Gastroesophageal sphincter (tissue), 4 donors: Measurements from ENCODE around the gene KDM4C. TPM values are rescaled to one million over a fixed set of nuclear protein-coding genes. Genes with fewer than 3 reads are reported as not detected.

ENCODE experiments used
- ATAC-seq: fragments of 150-250 bp; one replicate; pipeline ENCODE4 v1.9.1; 2016; ENCODE audit warnings: mild to moderate bottlenecking, moderate library complexity
- H3K27ac ChIP-seq, 4 donors: fragments of 200-600 bp; sonication (generic) in 3 of 4; 1 replicate in 3 of 4; 2 replicates in 1 of 4; pipeline ENCODE4 v1.5.1; 2016 to 2019
- H3K27me3 ChIP-seq: fragments of 200-600 bp; sonication (generic); one replicate; pipeline ENCODE4 v1.5.1; 2019
- H3K36me3 ChIP-seq, 2 donors: fragments of 200-600 bp; sonication (generic); one replicate each; pipeline ENCODE4 v1.5.1; 2019; ENCODE audit warnings: control low read depth in 1 of 2
- H3K4me1 ChIP-seq, 3 donors: fragments of 200-600 bp; sonication (generic); 1 replicate in 2 of 3; 2 replicates in 1 of 3; pipeline ENCODE4 v1.5.1; 2016 to 2019; ENCODE audit warnings: control low read depth in 2 of 3
- H3K4me3 ChIP-seq, 2 donors: fragments of 200-600 bp; sonication (generic); one replicate each; pipeline ENCODE4 v1.5.1; 2019; ENCODE audit warnings: mild to moderate bottlenecking in 1 of 2, moderate library complexity in 1 of 2
- H3K9me3 ChIP-seq, 3 donors: fragments of 200-600 bp; sonication (generic); one replicate each; pipeline ENCODE4 v1.5.1; 2017 to 2019; ENCODE audit warnings: control low read depth in 2 of 3
- EP300 ChIP-seq: sonication (generic); formaldehyde crosslinking; IDR thresholded peaks from one replicate; pipeline ENCODE4 v1.6.1; 2017; ENCODE audit warnings: antibody characterized with exemption, mild to moderate bottlenecking
- POLR2A ChIP-seq, 2 donors: fragments of 450-650 bp; IDR thresholded peaks; one replicate each; pipeline ENCODE4 v1.6.1; 2017; ENCODE audit warnings: antibody characterized with exemption in 2 of 2, mild to moderate bottlenecking in 2 of 2, moderate library complexity in 1 of 2
- POLR2AphosphoS5 ChIP-seq: sonication (generic); formaldehyde crosslinking; IDR thresholded peaks from one replicate; pipeline ENCODE4 v1.6.1; 2017; ENCODE audit warnings: antibody characterized with exemption
- WGBS, 2 donors: methylation state at CpG; one replicate each; pipeline ENCODE4 v1.1.5; 2018; ENCODE audit warnings: low coverage in 1 of 2; 5-methylcytosine and 5-hydroxymethylcytosine counted together
- total RNA-seq, 4 donors: library from RNA; depleted of rRNA; stranded (reverse); fragments of >200 nt; gene quantifications; one replicate each; pipeline ENCODE4 v1.1.0, GENCODE V29; 2016
- TF ChIP-seq, protein P1 (sequence below), 4 experiments: fragments of 200-600 bp in 2 of 4; fragments of 450-650 bp in 2 of 4; sonication (generic) in 1 of 4; IDR thresholded peaks; one replicate each; pipeline ENCODE4 v1.5.1; 2017 to 2019; ENCODE audit warnings: antibody characterized with exemption in 4 of 4, mild to moderate bottlenecking in 2 of 4, moderate library complexity in 2 of 4

Gene KDM4C
- total RNA-seq, 4 donors from 2014 or later, result 17.7 to 65.2 (median 29.5) TPM

DNA sequence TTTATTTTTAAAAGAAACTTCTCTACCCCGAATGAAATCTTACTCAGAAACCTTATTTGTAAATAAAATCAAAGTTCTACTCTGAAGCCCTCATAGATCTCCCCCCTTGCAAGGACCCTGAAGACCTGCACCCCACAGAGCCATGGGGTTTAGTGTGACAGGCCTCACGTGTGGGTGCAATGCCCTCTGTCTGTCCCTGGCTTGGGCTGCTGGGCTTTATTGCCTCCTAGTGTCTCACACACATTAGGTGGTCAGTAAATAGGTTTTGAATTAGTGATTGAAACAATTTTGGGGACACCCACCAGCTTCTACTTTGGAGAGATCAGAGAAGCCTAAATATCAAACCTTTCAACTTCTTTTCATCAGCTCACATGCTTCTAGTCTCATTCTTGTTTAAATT, 403.7 kb downstream of the KDM4C start:
- 63% methylated on average over 2 of the region's 2 CpGs; no CpG with 5 or more reads in 1 of the 2 donors for WGBS, 2 donors
- H3K27ac ChIP-seq, result no peak overlapping the region
- no peaks in the 10 kb centered on the region for H3K27me3 ChIP-seq

DNA sequence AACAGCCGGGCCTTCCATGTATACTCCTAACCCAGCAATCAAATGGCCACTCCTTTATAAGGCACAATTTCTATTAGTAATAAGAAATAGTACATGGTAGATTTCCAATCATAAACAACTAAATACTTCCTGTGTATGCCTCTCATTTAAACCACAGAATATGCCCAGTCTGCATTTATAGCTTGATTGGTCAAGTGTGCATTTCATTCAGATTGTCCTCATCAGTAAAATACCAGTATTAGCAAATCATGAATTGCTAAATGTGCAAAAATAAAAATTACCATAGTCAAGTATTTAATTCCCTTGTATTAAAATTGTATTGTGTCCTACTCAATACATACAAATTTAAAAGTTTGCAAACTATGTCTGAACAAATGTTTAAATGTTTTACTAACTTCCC, 406.2 kb downstream of the KDM4C start:
- ATAC-seq, result no peak
- no peaks in the 10 kb centered on the region for H3K27me3 ChIP-seq
- WGBS, 2 donors, result 0 to 63% methylated on average over 1 of the region's 1 CpG
- peaks cover 0 to 25% of the 10 kb centered on the region in 2 donors for H3K36me3 ChIP-seq
- no peaks in the 10 kb centered on the region for H3K4me1 ChIP-seq
- no peaks in the 10 kb centered on the region for H3K9me3 ChIP-seq
- no peak for TF ChIP-seq EP300
- TF ChIP-seq, protein P1, sequence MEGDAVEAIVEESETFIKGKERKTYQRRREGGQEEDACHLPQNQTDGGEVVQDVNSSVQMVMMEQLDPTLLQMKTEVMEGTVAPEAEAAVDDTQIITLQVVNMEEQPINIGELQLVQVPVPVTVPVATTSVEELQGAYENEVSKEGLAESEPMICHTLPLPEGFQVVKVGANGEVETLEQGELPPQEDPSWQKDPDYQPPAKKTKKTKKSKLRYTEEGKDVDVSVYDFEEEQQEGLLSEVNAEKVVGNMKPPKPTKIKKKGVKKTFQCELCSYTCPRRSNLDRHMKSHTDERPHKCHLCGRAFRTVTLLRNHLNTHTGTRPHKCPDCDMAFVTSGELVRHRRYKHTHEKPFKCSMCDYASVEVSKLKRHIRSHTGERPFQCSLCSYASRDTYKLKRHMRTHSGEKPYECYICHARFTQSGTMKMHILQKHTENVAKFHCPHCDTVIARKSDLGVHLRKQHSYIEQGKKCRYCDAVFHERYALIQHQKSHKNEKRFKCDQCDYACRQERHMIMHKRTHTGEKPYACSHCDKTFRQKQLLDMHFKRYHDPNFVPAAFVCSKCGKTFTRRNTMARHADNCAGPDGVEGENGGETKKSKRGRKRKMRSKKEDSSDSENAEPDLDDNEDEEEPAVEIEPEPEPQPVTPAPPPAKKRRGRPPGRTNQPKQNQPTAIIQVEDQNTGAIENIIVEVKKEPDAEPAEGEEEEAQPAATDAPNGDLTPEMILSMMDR (IDR thresholded peaks at IDR 0.05), result no peak
- TF ChIP-seq POLR2AphosphoS5, result no peak
- no peak overlapping the region for H3K4me3 ChIP-seq
- no peak overlapping the region for H3K27ac ChIP-seq

More for the DNA sequence above, 403.7 kb downstream of the KDM4C start:
- Histone ChIP-seq H3K4me1 (no peaks in the 10 kb centered on the region), H3K9me3 (no peaks in the 10 kb centered on the region), H3K4me3 (no peak overlapping the region), H3K36me3 (peaks cover 0 to 22% of the 10 kb centered on the region in 2 donors)
- no peak for ATAC-seq
- TF ChIP-seq EP300 (no peak), POLR2AphosphoS5 (no peak), POLR2A (IDR thresholded peaks at IDR 0.05) (no peak)
- TF ChIP-seq, protein P1 (IDR thresholded peaks at IDR 0.05), result no peak

DNA sequence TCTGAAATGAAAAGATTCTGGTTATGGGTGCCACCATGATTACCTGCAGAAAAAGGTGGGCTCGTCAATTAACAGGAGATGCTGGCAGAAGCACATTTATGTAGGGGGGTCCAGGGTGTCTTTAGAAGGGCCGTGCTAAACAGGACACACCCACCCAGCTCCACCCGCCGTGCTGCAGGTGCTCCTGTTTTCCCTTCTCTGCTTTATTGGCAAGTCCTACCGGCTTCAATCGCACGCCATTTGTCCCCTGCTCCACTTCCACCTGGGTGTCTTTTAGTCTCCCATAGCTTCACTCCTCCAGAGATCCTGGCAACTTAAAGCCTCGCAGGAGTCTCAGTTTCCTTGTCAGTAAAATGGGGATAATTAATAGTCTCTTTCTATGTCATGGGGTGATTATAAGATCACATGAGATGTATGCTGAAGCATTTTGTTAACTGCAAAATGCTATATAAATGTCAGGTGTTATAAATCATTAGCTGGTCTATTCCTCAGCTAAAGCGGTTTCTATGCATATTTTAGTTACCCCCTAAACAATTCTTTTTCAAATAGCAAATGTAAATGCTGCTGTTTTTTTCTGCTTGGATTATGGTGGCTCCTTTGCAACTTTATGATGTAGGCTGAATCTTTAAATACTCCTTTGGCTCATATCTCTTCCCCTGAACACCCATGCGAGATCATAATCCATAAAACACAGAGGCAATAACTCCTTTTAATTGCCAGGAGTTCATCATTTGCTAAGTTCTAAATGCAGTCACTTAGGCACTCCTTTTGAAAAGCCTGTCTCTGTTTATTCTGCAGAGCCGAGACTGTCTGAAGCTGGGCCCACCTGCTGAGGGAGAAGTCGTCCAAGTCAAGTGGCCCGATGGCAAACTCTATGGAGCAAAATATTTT, 406.9 kb downstream of the KDM4C start:
- H3K36me3 ChIP-seq, result peaks cover 0 to 29% of the 10 kb centered on the region in 2 donors
- WGBS, 2 donors, result 82 to 95% methylated on average over 4 to 12 of the region's 13 CpGs
- H3K4me1 ChIP-seq, result no peaks in the 10 kb centered on the region
- no peak overlapping the region for H3K4me3 ChIP-seq
- no peak for ATAC-seq
- no peaks in the 10 kb centered on the region for H3K9me3 ChIP-seq
- no peaks in the 10 kb centered on the region for H3K27me3 ChIP-seq
- TF ChIP-seq, protein P1 (IDR thresholded peaks at IDR 0.05), result no peak
- no peak for TF ChIP-seq POLR2A (IDR thresholded peaks at IDR 0.05)
- no peak for TF ChIP-seq EP300
- TF ChIP-seq POLR2AphosphoS5, result no peak
- no peak overlapping the region for H3K27ac ChIP-seq

DNA sequence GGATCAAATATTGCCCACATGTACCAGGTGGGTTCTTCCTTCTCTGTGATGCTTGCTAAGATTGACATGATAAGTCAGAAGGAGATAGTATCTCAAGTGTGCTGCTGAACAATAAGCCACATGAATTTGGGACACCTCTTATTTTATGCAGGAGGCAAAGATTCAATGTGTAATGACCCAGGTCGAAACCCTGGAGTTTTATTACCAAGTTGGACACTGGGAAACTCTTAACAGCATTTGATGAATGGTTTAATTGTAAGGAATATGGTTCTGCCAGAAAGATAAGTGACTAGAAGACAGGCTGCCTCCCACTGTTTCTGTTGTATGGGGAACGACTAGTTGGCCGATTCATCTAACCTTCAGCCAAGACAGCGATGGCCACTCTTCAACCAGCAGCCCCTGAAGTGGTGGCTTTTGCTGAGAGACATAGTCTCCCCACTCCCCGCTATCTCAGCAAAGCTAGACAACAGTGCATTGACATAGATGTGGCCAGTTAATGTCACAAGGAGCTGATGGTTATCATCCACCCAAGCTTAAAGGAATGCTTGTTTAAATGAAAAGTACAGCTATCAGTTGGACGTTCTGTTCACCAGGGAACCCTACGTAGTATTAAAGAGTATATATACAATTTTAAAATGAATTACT, 407.7 kb downstream of the KDM4C start:
- H3K4me3 ChIP-seq, result no peak overlapping the region

More for the DNA sequence above, 407.7 kb downstream of the KDM4C start:
- no peak for ATAC-seq
- H3K27ac ChIP-seq, result no peak overlapping the region
- no peaks in the 10 kb centered on the region for H3K27me3 ChIP-seq
- no peak for TF ChIP-seq POLR2A (IDR thresholded peaks at IDR 0.05)
- TF ChIP-seq, protein P1 (IDR thresholded peaks at IDR 0.05), result no peak
- no peak for TF ChIP-seq EP300
- no peak for TF ChIP-seq POLR2AphosphoS5
- no peaks in the 10 kb centered on the region for H3K4me1 ChIP-seq
- peaks cover 0 to 32% of the 10 kb centered on the region in 2 donors for H3K36me3 ChIP-seq
- 81 to 90% methylated on average over 4 to 7 of the region's 7 CpGs for WGBS, 2 donors
- H3K9me3 ChIP-seq, result no peaks in the 10 kb centered on the region
